OCI-LY7 (cell line): ENCODE results near the gene OR52N5.

Experiments used
- EZH2phosphoT487 ChIP-seq: fragments of 200-600 bp; sonication (generic); IDR thresholded peaks from 2 replicates; pipeline ENCODE4 v1.6.1; 2018; ENCODE audit warnings: low read depth, borderline replicate concordance, mild to moderate bottlenecking, mixed run types, antibody characterized with exemption, low read length, moderate library complexity, mixed read lengths
- TF ChIP-seq, protein P1 (sequence below): fragments of 200-600 bp; sonication (generic); conservative IDR thresholded peaks from 2 replicates; pipeline ENCODE4 v1.5.1; 2014; ENCODE audit warnings: mild to moderate bottlenecking, antibody characterized with exemption, low read length, moderate library complexity, mixed read lengths

DNA sequence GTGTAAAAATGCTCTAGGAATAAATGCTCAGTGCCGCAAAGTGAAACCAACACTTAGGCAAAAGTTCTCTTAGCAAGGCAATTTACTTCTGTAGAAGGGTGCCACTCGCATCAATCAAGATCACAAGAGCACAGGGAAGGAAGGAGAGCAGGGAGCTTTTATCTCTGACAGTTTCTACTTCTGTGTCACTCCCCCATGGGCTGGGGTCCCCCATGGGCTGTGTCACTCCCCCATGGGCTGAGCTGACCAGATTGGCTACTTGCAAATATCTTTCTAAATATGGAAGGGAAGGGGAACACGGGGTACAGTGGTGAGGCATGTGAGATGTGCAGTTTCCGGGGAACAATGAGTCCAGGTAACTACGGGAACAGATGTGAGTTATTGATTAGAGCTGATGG, 26.0 kb upstream of the OR52N5 start:
- TF ChIP-seq, protein P1, sequence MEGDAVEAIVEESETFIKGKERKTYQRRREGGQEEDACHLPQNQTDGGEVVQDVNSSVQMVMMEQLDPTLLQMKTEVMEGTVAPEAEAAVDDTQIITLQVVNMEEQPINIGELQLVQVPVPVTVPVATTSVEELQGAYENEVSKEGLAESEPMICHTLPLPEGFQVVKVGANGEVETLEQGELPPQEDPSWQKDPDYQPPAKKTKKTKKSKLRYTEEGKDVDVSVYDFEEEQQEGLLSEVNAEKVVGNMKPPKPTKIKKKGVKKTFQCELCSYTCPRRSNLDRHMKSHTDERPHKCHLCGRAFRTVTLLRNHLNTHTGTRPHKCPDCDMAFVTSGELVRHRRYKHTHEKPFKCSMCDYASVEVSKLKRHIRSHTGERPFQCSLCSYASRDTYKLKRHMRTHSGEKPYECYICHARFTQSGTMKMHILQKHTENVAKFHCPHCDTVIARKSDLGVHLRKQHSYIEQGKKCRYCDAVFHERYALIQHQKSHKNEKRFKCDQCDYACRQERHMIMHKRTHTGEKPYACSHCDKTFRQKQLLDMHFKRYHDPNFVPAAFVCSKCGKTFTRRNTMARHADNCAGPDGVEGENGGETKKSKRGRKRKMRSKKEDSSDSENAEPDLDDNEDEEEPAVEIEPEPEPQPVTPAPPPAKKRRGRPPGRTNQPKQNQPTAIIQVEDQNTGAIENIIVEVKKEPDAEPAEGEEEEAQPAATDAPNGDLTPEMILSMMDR, result no peak
- no peak for TF ChIP-seq EZH2phosphoT487
